IPS DF 6.9 (cell line): Measurements from ENCODE around the gene CARD14.
"Not testable (repeated sequence)": the region's sequence is repeated elsewhere in the genome, so short reads cannot be mapped to it uniquely, and the experiment has no call there.

ENCODE experiments used
- DNase-seq: peaks from one replicate; pipeline ENCODE4 v3.0.0-alpha.2; 2013; ENCODE audit warnings: low read depth, low spot score
- H3K27ac ChIP-seq: one replicate; pipeline ENCODE4 v1.5.1; 2013; ENCODE audit warnings: low read length, control low read depth
- H3K27me3 ChIP-seq: 2 replicates; pipeline ENCODE4 v1.6.1; 2013; ENCODE audit warnings: mild to moderate bottlenecking, low read length; ENCODE audit not compliant: control insufficient read depth, insufficient read depth
- H3K36me3 ChIP-seq: 2 replicates; pipeline ENCODE4 v1.6.1; 2013; ENCODE audit warnings: low read length; ENCODE audit not compliant: control insufficient read depth, insufficient read depth
- H3K4me1 ChIP-seq: 2 replicates; pipeline ENCODE4 v1.6.1; 2013; ENCODE audit warnings: low read length; ENCODE audit not compliant: control insufficient read depth, insufficient read depth
- H3K4me3 ChIP-seq: 2 replicates; pipeline ENCODE4 v1.5.1; 2013; ENCODE audit warnings: mild to moderate bottlenecking, low read length
- H3K9me3 ChIP-seq: 2 replicates; pipeline ENCODE4 v1.6.1; 2013; ENCODE audit warnings: low read length, inconsistent platforms; ENCODE audit not compliant: control insufficient read depth, insufficient read depth
- WGBS: extraction: QIAGEN DNeasy Blood & Tissue Kit; methylation state at CpG from one replicate; pipeline ENCODE4 v1.1.7; 2013; ENCODE audit warnings: mixed read lengths, missing lambda C conversion rate; ENCODE audit not compliant: insufficient read length, insufficient coverage; 5-methylcytosine and 5-hydroxymethylcytosine counted together

The CARD14 gene

GRCh38 chr17:80147035-80147822 lies 22.6 kb upstream of the CARD14 start, which contains the start of gene EIF4A3:
Gene EIF4A3, minus strand, starts transcription at chr17:80147128. Its CDS starts 167 bp downstream, at chr17:80146961.
- Histone ChIP-seq H3K27ac (no peak within 1 kb of the TSS), H3K4me3 (peak within 1 kb of the TSS; percentile 74), H3K36me3 (peaks cover 7% of the 10 kb centered on the region; the same call in 1 of the 2 replicates), H3K4me1 (peaks cover 2% of the 10 kb centered on the region; the same call in 1 of the 2 replicates), H3K9me3 (no peaks in the 10 kb centered on the region), H3K27me3 (no peaks in the 10 kb centered on the region)
- peak; percentile 99 for DNase-seq
- no CpG with 5 or more reads among the region's 90 CpGs for WGBS

- WGBS: no CpG with 5 or more reads among the region's 5 CpGs
- H3K27ac ChIP-seq: no peak overlapping the region
- no peak overlapping the region for H3K4me3 ChIP-seq
- no peaks in the 10 kb centered on the region for H3K27me3 ChIP-seq
- no peak for DNase-seq
- peaks cover 2% of the 10 kb centered on the region; the same call in 1 of the 2 replicates for H3K4me1 ChIP-seq
- no peaks in the 10 kb centered on the region for H3K36me3 ChIP-seq
- H3K9me3 ChIP-seq: no peaks in the 10 kb centered on the region; the same call in 1 of the 2 replicates
Measured at GRCh38 chr17:80151333-80151732, 18.5 kb upstream of the CARD14 start.

GRCh38 chr17:80152081-80152702 lies 17.6 kb upstream of the CARD14 start:
- Histone ChIP-seq H3K4me3 (no peak overlapping the region), H3K4me1 (peaks cover 2% of the 10 kb centered on the region; the same call in 1 of the 2 replicates), H3K36me3 (no peaks in the 10 kb centered on the region), H3K27ac (no peak overlapping the region), H3K27me3 (no peaks in the 10 kb centered on the region), H3K9me3 (no peaks in the 10 kb centered on the region; the same call in 1 of the 2 replicates)
- DNase-seq: no peak
- WGBS: no CpG with 5 or more reads among the region's 11 CpGs

- no CpG with 5 or more reads among the region's 3 CpGs for WGBS
- H3K27ac ChIP-seq: no peak overlapping the region
Measured at GRCh38 chr17:80153004-80153403, 16.8 kb upstream of the CARD14 start.

GRCh38 chr17:80154166-80154565 lies 15.7 kb upstream of the CARD14 start:
- H3K9me3 ChIP-seq: no peaks in the 10 kb centered on the region; the same call in 1 of the 2 replicates
- no peak overlapping the region for H3K4me3 ChIP-seq
- WGBS: no CpG with 5 or more reads among the region's 5 CpGs

More at GRCh38 chr17:80153004-80153403, 16.8 kb upstream of the CARD14 start:
- H3K4me3 ChIP-seq: no peak overlapping the region
- no peaks in the 10 kb centered on the region for H3K36me3 ChIP-seq
- H3K9me3 ChIP-seq: no peaks in the 10 kb centered on the region; the same call in 1 of the 2 replicates
- no peaks in the 10 kb centered on the region for H3K27me3 ChIP-seq
- H3K4me1 ChIP-seq: peaks cover 2% of the 10 kb centered on the region; the same call in 1 of the 2 replicates
- DNase-seq: no peak

GRCh38 chr17:80155600-80155999 lies 14.2 kb upstream of the CARD14 start:
- not testable (repeated sequence) for H3K9me3 ChIP-seq, H3K27me3 ChIP-seq, H3K4me1 ChIP-seq, DNase-seq, H3K27ac ChIP-seq, H3K4me3 ChIP-seq, H3K36me3 ChIP-seq
- no CpG with 5 or more reads among the region's 2 CpGs for WGBS

More at GRCh38 chr17:80154166-80154565, 15.7 kb upstream of the CARD14 start:
- no peaks in the 10 kb centered on the region for H3K36me3 ChIP-seq
- H3K4me1 ChIP-seq: peaks cover 2% of the 10 kb centered on the region; the same call in 1 of the 2 replicates
- H3K27me3 ChIP-seq: no peaks in the 10 kb centered on the region
- no peak overlapping the region for H3K27ac ChIP-seq
- no peak for DNase-seq

- no peaks in the 10 kb centered on the region for H3K36me3 ChIP-seq
- DNase-seq: no peak
- peaks cover 8% of the 10 kb centered on the region; the same call in 1 of the 2 replicates for H3K4me1 ChIP-seq
- WGBS: no CpG with 5 or more reads among the region's 2 CpGs
- H3K27ac ChIP-seq: no peak overlapping the region
- no peak overlapping the region for H3K4me3 ChIP-seq
- H3K9me3 ChIP-seq: no peaks in the 10 kb centered on the region; the same call in 1 of the 2 replicates
- H3K27me3 ChIP-seq: no peaks in the 10 kb centered on the region
Measured at GRCh38 chr17:80158846-80159245, 11.0 kb upstream of the CARD14 start.

GRCh38 chr17:80160536-80160935 lies 9.3 kb upstream of the CARD14 start:
- H3K4me1 ChIP-seq: peaks cover 6% of the 10 kb centered on the region; the same call in 1 of the 2 replicates
- WGBS: no CpG with 5 or more reads among the region's 3 CpGs
- H3K9me3 ChIP-seq: no peaks in the 10 kb centered on the region; the same call in 1 of the 2 replicates
- no peak overlapping the region for H3K4me3 ChIP-seq
- no peaks in the 10 kb centered on the region for H3K27me3 ChIP-seq
- DNase-seq: no peak
- H3K36me3 ChIP-seq: no peaks in the 10 kb centered on the region
- H3K27ac ChIP-seq: no peak overlapping the region

GRCh38 chr17:80163336-80163735 lies 6.5 kb upstream of the CARD14 start:
- WGBS: no CpG with 5 or more reads among the region's 4 CpGs
- Histone ChIP-seq H3K4me3 (no peak overlapping the region), H3K27ac (no peak overlapping the region), H3K9me3 (no peaks in the 10 kb centered on the region), H3K27me3 (no peaks in the 10 kb centered on the region), H3K36me3 (no peaks in the 10 kb centered on the region), H3K4me1 (peaks cover 6% of the 10 kb centered on the region; the same call in 1 of the 2 replicates)
- no peak for DNase-seq

- Histone ChIP-seq H3K27me3 (no peaks in the 10 kb centered on the region), H3K36me3 (no peaks in the 10 kb centered on the region), H3K27ac (no peak overlapping the region), H3K4me3 (no peak overlapping the region), H3K9me3 (no peaks in the 10 kb centered on the region), H3K4me1 (peaks cover 6% of the 10 kb centered on the region; the same call in 1 of the 2 replicates)
- whole genome bisulfite sequencing: no CpG with 5 or more reads among the region's 11 CpGs
- no peak for DNase-seq
Measured at GRCh38 chr17:80164185-80164584, 5.6 kb upstream of the CARD14 start.
